Measurements from ENCODE around the gene AFF3. TPM values are rescaled to one million over a fixed set of nuclear protein-coding genes. Genes with fewer than 3 reads are reported as not detected.

The AFF3 gene
- polyA plus RNA-seq, 1 donor (not counting 4 experiments of a cell fraction or from before 2014, with no cell fraction given): not detected

DNA sequence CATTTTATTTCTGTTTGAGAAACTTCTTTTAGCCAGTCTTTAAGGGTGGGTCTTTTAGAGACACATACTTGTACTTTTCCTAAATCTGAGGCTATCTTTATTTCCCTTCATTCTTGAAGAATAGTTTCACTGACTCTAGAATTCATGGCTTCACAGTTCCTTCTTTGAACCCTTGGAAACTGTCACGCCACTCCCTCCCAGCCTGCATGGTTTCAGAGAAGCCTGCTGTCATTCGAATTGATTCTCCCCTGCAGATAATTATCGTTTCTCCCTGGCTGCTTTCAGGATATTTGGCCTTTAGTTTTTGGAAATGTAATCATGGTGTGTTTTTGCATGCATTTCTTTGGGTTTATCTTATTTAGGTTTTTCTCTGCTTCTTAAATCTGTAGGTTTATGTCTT lies 580.6 kb downstream of the AFF3 start:
- TF ChIP-seq, protein P1, sequence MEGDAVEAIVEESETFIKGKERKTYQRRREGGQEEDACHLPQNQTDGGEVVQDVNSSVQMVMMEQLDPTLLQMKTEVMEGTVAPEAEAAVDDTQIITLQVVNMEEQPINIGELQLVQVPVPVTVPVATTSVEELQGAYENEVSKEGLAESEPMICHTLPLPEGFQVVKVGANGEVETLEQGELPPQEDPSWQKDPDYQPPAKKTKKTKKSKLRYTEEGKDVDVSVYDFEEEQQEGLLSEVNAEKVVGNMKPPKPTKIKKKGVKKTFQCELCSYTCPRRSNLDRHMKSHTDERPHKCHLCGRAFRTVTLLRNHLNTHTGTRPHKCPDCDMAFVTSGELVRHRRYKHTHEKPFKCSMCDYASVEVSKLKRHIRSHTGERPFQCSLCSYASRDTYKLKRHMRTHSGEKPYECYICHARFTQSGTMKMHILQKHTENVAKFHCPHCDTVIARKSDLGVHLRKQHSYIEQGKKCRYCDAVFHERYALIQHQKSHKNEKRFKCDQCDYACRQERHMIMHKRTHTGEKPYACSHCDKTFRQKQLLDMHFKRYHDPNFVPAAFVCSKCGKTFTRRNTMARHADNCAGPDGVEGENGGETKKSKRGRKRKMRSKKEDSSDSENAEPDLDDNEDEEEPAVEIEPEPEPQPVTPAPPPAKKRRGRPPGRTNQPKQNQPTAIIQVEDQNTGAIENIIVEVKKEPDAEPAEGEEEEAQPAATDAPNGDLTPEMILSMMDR (optimal IDR thresholded peaks at IDR 0.05 in 1 of 3, IDR thresholded peaks at IDR 0.05 in 1 of 3, conservative IDR thresholded peaks at IDR 0.05 in 1 of 3; ENCODE audit: extremely low read depth in 1 of 3, insufficient read depth in 2 of 3, low read length in 3 of 3): no peak
- TF ChIP-seq EZH2 (IDR thresholded peaks at IDR 0.05; ENCODE audit: low read length): no peak
- Histone ChIP-seq H3K27ac (ENCODE audit: control insufficient read depth, insufficient read depth, low read length) (no peak overlapping the region), H3K9me3 (ENCODE audit: control insufficient read depth, low read depth, low read length) (no peaks in the 10 kb centered on the region), H3K9ac (ENCODE audit: control insufficient read depth, extremely low read depth, insufficient read depth, low read length) (no peak overlapping the region), H3K36me3 (ENCODE audit: control insufficient read depth in 2 of 2, extremely low read depth in 1 of 2, insufficient read depth in 2 of 2, low read length in 2 of 2) (no peaks in the 10 kb centered on the region), H3K4me3 (ENCODE audit: control insufficient read depth in 2 of 3, extremely low read depth in 1 of 3, insufficient read depth in 2 of 3, low read depth in 1 of 3, low read length in 3 of 3) (no peak overlapping the region), H3K9me1 (ENCODE audit: control insufficient read depth, extremely low read depth, insufficient read depth, low read length) (no peaks in the 10 kb centered on the region), H3K4me1 (ENCODE audit: control insufficient read depth, extremely low read depth, insufficient read depth, low read length) (no peaks in the 10 kb centered on the region), H3K27me3 (ENCODE audit: control insufficient read depth, extremely low read depth, insufficient read depth, low read length) (peaks cover 3% of the 10 kb centered on the region), H4K20me1 (ENCODE audit: control insufficient read depth, extremely low read depth, insufficient read depth, low read length) (no peaks in the 10 kb centered on the region), H2AFZ (ENCODE audit: control insufficient read depth, low read length) (no peak overlapping the region), H3K4me2 (ENCODE audit: control insufficient read depth, extremely low read depth, insufficient read depth, low read depth, low read length) (no peak overlapping the region), H3K79me2 (ENCODE audit: control insufficient read depth, insufficient read depth, low read length) (no peaks in the 10 kb centered on the region)
- dilution Hi-C loops (cut with MboI; ENCODE audit: extremely low pct_ligation_motif_present, low sequenced_read_pairs): no loop called here
- FAIRE-seq (no peak), DNase-seq (ENCODE audit: low read depth, low spot score) (no peak)

DNA sequence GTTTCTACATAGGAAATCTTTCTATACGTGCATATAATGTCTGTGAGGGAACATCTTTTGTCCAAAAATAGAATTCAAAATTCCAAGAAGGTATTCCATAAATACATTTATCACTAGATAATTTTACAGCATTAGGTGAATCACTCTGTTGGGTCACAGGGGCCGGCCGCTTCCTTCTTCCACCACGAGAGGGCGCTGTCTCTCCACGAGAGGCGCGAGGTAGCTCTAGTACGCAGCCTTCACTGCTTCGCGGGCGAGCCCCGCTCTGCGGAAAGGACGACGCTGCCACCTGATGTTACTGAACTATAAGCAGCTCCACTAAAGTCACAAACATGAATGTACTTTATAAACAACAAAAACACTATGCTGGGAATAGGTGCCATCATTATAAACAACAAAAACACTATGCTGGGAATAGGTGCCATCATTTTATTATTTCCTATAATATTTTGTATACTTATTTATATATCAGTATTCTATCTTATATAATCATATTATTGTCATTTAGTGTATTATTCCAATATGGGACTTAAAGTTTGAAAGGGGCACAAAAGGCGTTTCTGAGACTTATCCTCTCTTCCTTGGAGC lies 583.2 kb downstream of the AFF3 start:
- dilution Hi-C loops (cut with MboI; ENCODE audit: extremely low pct_ligation_motif_present, low sequenced_read_pairs): no loop called here
- no peak for FAIRE-seq
- no peak overlapping the region for H3K4me2 ChIP-seq (ENCODE audit: control insufficient read depth, extremely low read depth, insufficient read depth, low read depth, low read length)
- H2AFZ ChIP-seq (ENCODE audit: control insufficient read depth, low read length): no peak overlapping the region
- TF ChIP-seq, protein P1 (optimal IDR thresholded peaks at IDR 0.05 in 1 of 3, IDR thresholded peaks at IDR 0.05 in 1 of 3, conservative IDR thresholded peaks at IDR 0.05 in 1 of 3; ENCODE audit: extremely low read depth in 1 of 3, insufficient read depth in 2 of 3, low read length in 3 of 3): peak; percentile 93 to 97 (median 97)
- no peak for TF ChIP-seq EZH2 (IDR thresholded peaks at IDR 0.05; ENCODE audit: low read length)
- DNase-seq (ENCODE audit: low read depth, low spot score): peak; percentile 13
- no peak overlapping the region for H3K9ac ChIP-seq (ENCODE audit: control insufficient read depth, extremely low read depth, insufficient read depth, low read length)
- no peaks in the 10 kb centered on the region for H3K9me3 ChIP-seq (ENCODE audit: control insufficient read depth, low read depth, low read length)
- no peak overlapping the region for H3K27ac ChIP-seq (ENCODE audit: control insufficient read depth, insufficient read depth, low read length)
- H3K36me3 ChIP-seq (ENCODE audit: control insufficient read depth in 2 of 2, extremely low read depth in 1 of 2, insufficient read depth in 2 of 2, low read length in 2 of 2): no peaks in the 10 kb centered on the region
- H3K9me1 ChIP-seq (ENCODE audit: control insufficient read depth, extremely low read depth, insufficient read depth, low read length): no peaks in the 10 kb centered on the region
- H3K79me2 ChIP-seq (ENCODE audit: control insufficient read depth, insufficient read depth, low read length): no peaks in the 10 kb centered on the region
- H3K4me3 ChIP-seq (ENCODE audit: control insufficient read depth in 2 of 3, extremely low read depth in 1 of 3, insufficient read depth in 2 of 3, low read depth in 1 of 3, low read length in 3 of 3): no peak overlapping the region
- H4K20me1 ChIP-seq (ENCODE audit: control insufficient read depth, extremely low read depth, insufficient read depth, low read length): no peaks in the 10 kb centered on the region
- no peaks in the 10 kb centered on the region for H3K4me1 ChIP-seq (ENCODE audit: control insufficient read depth, extremely low read depth, insufficient read depth, low read length)
- H3K27me3 ChIP-seq (ENCODE audit: control insufficient read depth, extremely low read depth, insufficient read depth, low read length): peaks cover 9% of the 10 kb centered on the region

Data from keratinocyte (primary cell).